H1 (cell line): ENCODE measurements around the gene HDLBP.

Source experiments
- CBX5 ChIP-seq: fragments of 300-800, 300-1000 bp; sonication (generic); IDR thresholded peaks from 2 replicates; pipeline ENCODE4 v1.7.1; 2016; ENCODE audit warnings: antibody characterized with exemption, low read length, low read depth
- CTCF ChIP-seq, 3 experiments: IDR thresholded peaks; 1 replicate in 2 of 3; 2 replicates in 1 of 3; pipeline versions ENCODE4 v1.5.1 to v1.6.1; 2011; ENCODE audit warnings: low read length in 3 of 3, mild to moderate bottlenecking in 3 of 3, inconsistent platforms in 2 of 3, low read depth in 1 of 3, moderate library complexity in 1 of 3; ENCODE audit not compliant: insufficient read depth in 1 of 3; ENCODE audit errors: control extremely low read depth in 1 of 3
- MAX ChIP-seq: IDR thresholded peaks from 2 replicates; pipeline ENCODE4 v1.6.1; 2012; ENCODE audit warnings: inconsistent platforms
- PHF8 ChIP-seq: fragments of 200-600 bp; sonication (generic); conservative IDR thresholded peaks from 2 replicates; pipeline ENCODE4 v1.7.1; 2012; ENCODE audit warnings: low read depth, mild to moderate bottlenecking, inconsistent platforms, low read length, moderate library complexity
- POLR2A ChIP-seq, 2 experiments: IDR thresholded peaks; 1 replicate in 1 of 2; 2 replicates in 1 of 2; pipeline ENCODE4 v1.6.1; 2011; ENCODE audit warnings: low read depth in 2 of 2, low read length in 2 of 2, mild to moderate bottlenecking in 2 of 2; ENCODE audit errors: control extremely low read depth in 1 of 2
- SAP30 ChIP-seq: fragments of 300-600 bp; sonication (generic); IDR thresholded peaks from 2 replicates; pipeline ENCODE4 v1.7.1; 2012; ENCODE audit warnings: low read length, moderate library complexity, mild to moderate bottlenecking, inconsistent platforms; ENCODE audit not compliant: insufficient read depth, insufficient replicate concordance
- TBP ChIP-seq: IDR thresholded peaks from 2 replicates; pipeline ENCODE4 v1.6.1; 2011; ENCODE audit warnings: low read depth, low read length, improper control_type of control experiment
- YY1 ChIP-seq: IDR thresholded peaks from 2 replicates; pipeline ENCODE4 v1.6.1; 2011; ENCODE audit warnings: low read depth, mild to moderate bottlenecking, low read length

- TF ChIP-seq CBX5 (no peak), PHF8 (no peak), SAP30 (no peak), CTCF (IDR thresholded peaks at IDR 0.05; ENCODE audit: control extremely low read depth in 1 of 3, insufficient read depth in 1 of 3, low read depth in 1 of 3, low read length in 3 of 3) (no peak), YY1 (no peak), MAX (no peak), TBP (no peak), POLR2A (IDR thresholded peaks at IDR 0.05; ENCODE audit: control extremely low read depth in 1 of 2, low read depth in 2 of 2, low read length in 2 of 2) (no peak)
Observed at GRCh38 chr2:241289053-241289452, 26.4 kb downstream of the HDLBP start.
